Effector memory CD8-positive, alpha-beta T cell (primary cell): ENCODE data around the gene AFAP1.

Experiments
- ATAC-seq: fragments of 150-1000 bp; cut with Tn5 transposase; replicated peaks from 2 replicates; pipeline ENCODE4 v1.10.0; 2021; ENCODE audit warnings: mild to moderate bottlenecking, moderate library complexity
- DNase-seq, 3 experiments: peaks; one replicate each; pipeline ENCODE4 v3.0.0; 2021
- H3K27ac Mint-ChIP-seq, 2 donors: one replicate each; pipeline ENCODE4 v1.8.0; 2022; ENCODE audit warnings: mild to moderate bottlenecking in 2 of 2, mixed read lengths in 2 of 2, moderate library complexity in 2 of 2
- H3K27me3 Mint-ChIP-seq, 2 donors: one replicate each; pipeline ENCODE4 v1.8.0; 2022; ENCODE audit warnings: mixed read lengths in 2 of 2
- H3K36me3 Mint-ChIP-seq: one replicate; pipeline ENCODE4 v1.8.0; 2022; ENCODE audit warnings: mild to moderate bottlenecking, moderate library complexity, mixed read lengths; ENCODE audit not compliant: insufficient read depth
- H3K4me1 Mint-ChIP-seq, 2 donors: one replicate each; pipeline ENCODE4 v1.8.0; 2022; ENCODE audit warnings: low read depth in 2 of 2, mixed read lengths in 2 of 2
- H3K4me3 Mint-ChIP-seq, 2 donors: one replicate each; pipeline ENCODE4 v1.8.0; 2022; ENCODE audit warnings: mild to moderate bottlenecking in 2 of 2, mixed read lengths in 2 of 2, moderate library complexity in 2 of 2
- H3K9me3 Mint-ChIP-seq, 2 donors: one replicate each; pipeline ENCODE4 v1.8.0; 2022; ENCODE audit warnings: mixed read lengths in 2 of 2

AFAP1 gene

DNA sequence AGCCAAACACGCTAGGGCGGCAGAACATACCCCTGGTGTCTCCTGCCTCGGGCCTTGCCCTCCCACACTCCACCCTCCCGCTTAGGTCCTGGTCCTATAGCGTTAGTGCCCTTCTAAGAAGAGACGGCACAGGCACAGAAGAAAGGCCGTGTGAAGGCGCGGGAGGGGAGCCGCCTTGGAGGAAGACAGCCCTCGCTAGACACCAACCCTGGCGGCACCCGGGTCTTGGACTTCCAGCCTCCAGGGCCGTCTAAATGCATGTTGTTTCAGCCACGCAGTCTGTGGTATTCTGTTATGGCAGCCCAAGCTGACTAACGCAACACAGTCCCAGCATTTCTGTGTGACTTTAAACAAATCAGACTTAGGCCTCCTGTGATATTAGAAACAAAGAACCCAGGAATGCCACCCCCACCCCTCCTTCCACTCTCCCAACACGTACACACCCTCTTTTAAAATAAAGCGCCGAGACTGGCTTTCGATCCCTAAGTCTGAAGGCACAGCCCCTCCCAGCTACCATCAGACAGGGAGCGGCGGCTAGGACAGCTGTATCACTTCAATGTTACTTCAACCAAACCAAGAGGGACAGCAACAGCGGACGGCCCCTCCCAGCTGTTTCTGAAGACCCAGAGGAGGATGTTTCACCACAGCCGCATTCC, 128.0 kb downstream of the AFAP1 start:
- DNase-seq = no peak
- no peaks in the 10 kb centered on the region for H3K4me1 Mint-ChIP-seq
- no peak for ATAC-seq
- H3K36me3 Mint-ChIP-seq = peaks cover 14% of the 10 kb centered on the region
- no peaks in the 10 kb centered on the region for H3K9me3 Mint-ChIP-seq
- no peak overlapping the region for H3K4me3 Mint-ChIP-seq
- no peak overlapping the region for H3K27ac Mint-ChIP-seq
- no peaks in the 10 kb centered on the region for H3K27me3 Mint-ChIP-seq

DNA sequence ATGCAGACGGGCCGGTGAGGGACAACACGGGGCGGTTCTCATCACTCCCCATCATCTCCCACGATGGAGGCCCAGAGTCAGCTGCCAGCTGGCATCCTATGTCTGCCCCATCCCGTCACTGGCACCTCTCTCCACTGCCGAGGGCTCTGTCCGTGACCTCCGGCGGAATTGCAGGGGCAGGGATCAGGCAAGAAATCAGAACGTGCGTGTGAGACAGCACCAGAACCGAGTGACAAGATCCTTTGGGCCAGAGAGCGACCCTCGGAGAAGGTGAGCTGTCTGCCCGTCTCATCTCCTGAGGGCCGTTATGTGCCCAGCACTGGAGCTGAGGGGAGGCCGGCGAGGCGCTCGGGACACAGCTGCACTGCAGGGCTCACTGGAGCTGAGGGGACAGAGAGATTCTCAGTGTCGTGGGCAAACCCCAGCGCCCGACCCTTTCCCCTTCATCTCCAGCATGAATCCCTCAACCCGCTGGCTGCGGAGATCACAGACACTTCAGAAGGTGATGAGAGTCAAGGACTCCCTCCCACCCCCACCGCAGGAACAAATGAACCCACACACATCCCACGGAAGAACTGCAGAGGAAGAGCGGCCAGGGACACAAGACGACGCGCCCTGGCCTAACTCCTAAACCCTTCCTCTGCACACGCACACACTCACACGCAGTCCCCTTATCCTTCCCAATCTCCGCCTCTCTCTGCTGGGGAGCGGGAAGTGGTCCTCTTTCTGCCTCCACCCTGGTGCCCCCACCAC, 128.7 kb downstream of the AFAP1 start:
- H3K4me1 Mint-ChIP-seq = no peaks in the 10 kb centered on the region
- no peak overlapping the region for H3K27ac Mint-ChIP-seq
- H3K27me3 Mint-ChIP-seq = no peaks in the 10 kb centered on the region
- no peak overlapping the region for H3K4me3 Mint-ChIP-seq
- DNase-seq (no peak), ATAC-seq (no peak)
- H3K9me3 Mint-ChIP-seq = no peaks in the 10 kb centered on the region
- H3K36me3 Mint-ChIP-seq = peaks cover 14% of the 10 kb centered on the region

DNA sequence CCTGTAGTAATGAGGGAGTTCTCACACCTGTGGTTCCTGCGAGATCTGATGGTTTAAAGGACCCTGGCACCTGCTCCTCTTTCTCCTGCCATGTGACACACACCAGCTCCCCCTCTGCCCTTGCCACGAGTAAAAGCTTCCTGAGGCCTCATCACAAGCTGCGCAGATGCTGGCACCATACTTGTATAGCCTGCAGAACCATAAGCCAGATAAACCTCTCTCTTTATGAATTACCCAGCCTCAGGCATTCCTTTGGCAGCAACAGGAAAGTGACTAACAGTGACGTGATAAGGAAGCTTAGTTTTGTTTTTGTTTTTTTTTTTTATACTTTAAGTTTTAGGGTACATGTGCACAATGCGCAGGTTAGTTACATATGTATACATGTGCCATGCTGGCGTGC, 130.9 kb downstream of the AFAP1 start:
- DNase-seq = no peak
- H3K9me3 Mint-ChIP-seq = no peaks in the 10 kb centered on the region
- no peak for ATAC-seq
- no peak overlapping the region for H3K4me3 Mint-ChIP-seq
- H3K36me3 Mint-ChIP-seq = peaks cover 5% of the 10 kb centered on the region
- H3K27me3 Mint-ChIP-seq = no peaks in the 10 kb centered on the region
- peak overlapping the region in 1 of 2 donors; percentile 38 for H3K27ac Mint-ChIP-seq
- H3K4me1 Mint-ChIP-seq = peaks cover 0 to 4% of the 10 kb centered on the region in 2 donors

DNA sequence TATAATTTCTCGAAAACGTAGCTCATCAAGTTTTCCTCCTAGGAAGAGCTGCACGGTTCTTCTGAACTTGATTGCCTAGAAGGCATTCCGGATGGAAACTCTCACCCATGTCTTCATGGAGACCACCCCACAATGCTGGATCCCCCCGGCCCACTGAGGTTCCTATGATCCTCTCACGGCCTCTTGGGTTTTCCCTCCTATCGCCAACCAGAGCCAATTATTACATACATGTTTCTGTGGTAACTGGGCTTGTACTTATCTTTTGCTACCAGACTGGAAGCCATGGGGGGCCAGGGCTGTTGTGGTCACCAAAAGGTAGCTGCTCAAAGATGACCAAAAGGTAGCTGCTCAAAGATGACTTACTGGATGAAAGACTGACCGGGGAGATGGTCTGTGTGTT, 131.5 kb downstream of the AFAP1 start:
- DNase-seq = no peak
- Mint-ChIP-seq H3K9me3 (no peaks in the 10 kb centered on the region), H3K36me3 (peaks cover 5% of the 10 kb centered on the region), H3K4me3 (no peak overlapping the region), H3K27me3 (no peaks in the 10 kb centered on the region), H3K4me1 (peaks cover 0 to 4% of the 10 kb centered on the region in 2 donors), H3K27ac (peak overlapping the region in 1 of 2 donors; percentile 38)
- ATAC-seq = no peak

DNA sequence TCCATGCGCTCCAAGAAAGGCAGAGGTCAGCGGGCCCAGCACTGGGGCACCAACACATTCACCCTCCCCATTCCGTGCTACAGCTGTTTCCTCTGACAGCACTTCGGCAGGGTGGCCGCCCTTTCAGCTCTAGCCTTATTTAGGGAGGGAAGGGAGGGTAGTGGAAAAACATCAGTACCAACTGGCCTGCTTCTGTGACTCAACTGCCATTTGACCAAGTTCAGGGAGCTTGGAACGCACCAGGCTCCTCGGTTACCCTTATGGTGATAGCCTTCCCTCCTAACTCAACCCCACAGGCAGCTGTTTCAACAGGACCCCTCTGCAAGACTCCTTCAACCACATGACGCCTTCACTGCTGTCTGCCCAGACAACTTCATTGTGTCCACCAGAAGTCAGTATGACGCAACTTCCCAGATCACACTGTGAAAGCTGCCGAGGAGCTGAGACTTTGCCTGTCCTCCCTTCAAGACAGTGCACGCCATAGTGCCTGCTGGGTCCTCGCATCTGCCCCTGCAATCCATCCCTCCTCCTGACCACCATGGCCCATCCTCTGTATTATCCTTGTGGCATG, 132.2 kb downstream of the AFAP1 start:
- peaks cover 0 to 4% of the 10 kb centered on the region in 2 donors for H3K4me1 Mint-ChIP-seq
- DNase-seq = no peak

DNA sequence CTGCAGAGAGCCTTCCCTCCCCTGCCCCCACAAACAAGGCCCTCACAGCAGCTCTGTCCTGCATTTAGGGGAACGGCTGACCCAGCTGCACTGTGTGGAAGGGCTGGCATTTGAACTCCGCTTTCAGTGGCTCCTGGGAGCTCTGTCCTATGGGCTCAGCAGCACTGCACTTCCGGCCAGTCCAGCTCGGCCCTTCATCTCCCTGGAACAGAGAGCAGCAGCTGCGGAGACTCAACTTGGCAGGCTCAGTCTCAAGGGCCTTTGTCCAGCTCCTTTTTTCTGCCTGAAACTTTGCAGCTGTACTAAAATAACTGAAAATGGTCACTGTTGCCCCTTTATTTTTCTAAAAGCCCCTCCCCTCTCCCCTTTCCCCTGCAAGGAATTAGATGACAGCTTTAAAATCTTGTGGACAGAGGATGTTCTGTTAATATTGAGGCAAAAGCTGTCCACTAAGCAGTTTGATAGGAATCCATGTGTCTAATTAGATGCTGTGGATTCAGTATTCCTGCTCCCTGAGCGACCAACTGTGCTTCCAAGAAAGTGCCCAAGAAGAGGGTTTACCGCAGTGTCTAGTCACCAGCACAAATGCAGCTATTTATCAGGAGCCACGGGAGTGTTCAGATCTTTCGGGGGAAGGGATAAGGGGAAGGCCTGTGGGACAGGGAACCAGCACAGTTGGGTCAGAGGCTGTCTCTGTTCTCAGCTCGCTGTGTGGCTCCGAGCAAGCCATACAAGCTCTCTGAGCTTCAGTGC, 133.1 kb downstream of the AFAP1 start:
- H3K4me3 Mint-ChIP-seq = no peak overlapping the region
- DNase-seq (no peak), ATAC-seq (no peak)
- H3K27me3 Mint-ChIP-seq = no peaks in the 10 kb centered on the region
- peaks cover 8% of the 10 kb centered on the region for H3K36me3 Mint-ChIP-seq
- peaks cover 5 to 8% of the 10 kb centered on the region in 2 donors for H3K4me1 Mint-ChIP-seq
- no peaks in the 10 kb centered on the region for H3K9me3 Mint-ChIP-seq
- no peak overlapping the region for H3K27ac Mint-ChIP-seq

More for the DNA sequence above, 132.2 kb downstream of the AFAP1 start:
- Mint-ChIP-seq H3K27ac (peak overlapping the region in 1 of 2 donors; percentile 38), H3K4me3 (no peak overlapping the region), H3K36me3 (peaks cover 5% of the 10 kb centered on the region), H3K27me3 (no peaks in the 10 kb centered on the region), H3K9me3 (no peaks in the 10 kb centered on the region)
- ATAC-seq = no peak

DNA sequence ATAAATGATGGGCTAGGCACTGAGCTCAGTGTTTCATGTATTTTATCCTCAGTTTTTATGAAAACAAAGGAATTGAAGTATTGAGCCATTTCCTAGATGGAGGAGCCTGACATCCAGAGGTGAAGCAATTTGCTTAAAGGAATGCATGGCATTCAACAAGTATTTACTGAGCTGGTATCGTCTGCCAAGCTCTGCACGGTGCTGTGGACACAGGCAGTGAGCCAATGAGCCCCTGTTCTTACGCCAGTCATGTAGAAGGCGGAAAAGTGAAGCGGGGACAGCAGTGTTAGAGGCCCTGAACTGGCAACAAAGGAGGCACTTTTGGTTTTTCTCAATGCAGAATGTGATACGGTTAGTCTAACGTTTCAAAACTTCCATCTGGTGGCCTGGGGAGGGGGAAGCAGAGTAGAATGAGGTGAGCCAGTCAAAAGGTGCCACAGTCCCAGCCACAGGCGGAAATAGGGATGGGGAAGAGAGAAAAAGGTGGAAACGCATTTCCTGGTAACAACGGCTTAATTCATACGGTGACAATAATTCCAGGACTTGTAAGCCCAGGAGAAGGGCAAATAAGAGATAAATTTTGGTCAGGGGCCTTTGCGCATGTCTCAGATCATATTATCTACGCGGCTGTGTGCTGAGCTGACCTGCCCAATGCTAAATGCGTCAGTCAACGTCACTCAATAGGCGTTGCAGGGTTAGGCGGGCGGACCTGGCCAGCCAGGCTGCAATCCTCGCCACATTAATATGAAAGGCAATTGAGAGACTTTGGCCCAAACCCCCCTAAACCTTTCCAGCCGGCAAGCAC, 133.9 kb downstream of the AFAP1 start:
- ATAC-seq (no peak), DNase-seq (no peak)
- peak overlapping the region in 1 of 2 donors; percentile 21 for H3K27ac Mint-ChIP-seq
- H3K27me3 Mint-ChIP-seq = no peaks in the 10 kb centered on the region
- H3K4me3 Mint-ChIP-seq = no peak overlapping the region
- no peaks in the 10 kb centered on the region for H3K9me3 Mint-ChIP-seq
- H3K36me3 Mint-ChIP-seq = peaks cover 6% of the 10 kb centered on the region
- peaks cover 5 to 8% of the 10 kb centered on the region in 2 donors for H3K4me1 Mint-ChIP-seq

DNA sequence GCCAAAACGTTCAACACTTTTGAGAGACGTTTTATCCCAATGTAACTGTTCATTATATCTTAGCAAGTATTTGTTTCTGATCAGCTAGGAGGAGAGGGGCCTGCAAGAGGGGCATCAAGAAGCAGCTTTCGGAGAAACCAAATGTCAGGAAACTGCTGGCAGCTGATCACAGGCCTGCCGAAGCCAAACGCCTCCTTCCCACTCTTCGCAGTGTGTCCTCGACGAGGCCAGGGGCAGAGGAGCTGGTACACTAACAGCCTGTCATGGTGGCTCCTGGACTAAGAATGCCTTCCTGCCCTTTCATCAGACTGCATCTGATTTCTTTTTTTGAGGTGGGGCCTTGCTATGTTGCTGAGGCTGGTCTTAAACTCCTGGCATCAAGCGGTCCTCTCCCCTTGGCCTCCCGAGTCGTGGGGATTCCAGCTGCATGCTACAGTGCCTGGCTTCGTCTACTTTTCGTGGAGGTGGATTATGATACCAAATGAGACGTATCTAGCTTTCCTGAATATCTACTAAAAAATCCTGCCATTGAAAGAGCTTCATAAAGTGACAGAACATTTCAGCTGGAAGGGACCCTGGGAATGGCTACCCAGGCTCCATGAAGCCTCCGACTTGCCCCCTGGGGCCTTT, 134.8 kb downstream of the AFAP1 start:
- Mint-ChIP-seq H3K9me3 (no peaks in the 10 kb centered on the region), H3K4me3 (no peak overlapping the region), H3K27ac (no peak overlapping the region), H3K27me3 (no peaks in the 10 kb centered on the region), H3K4me1 (peaks cover 5 to 8% of the 10 kb centered on the region in 2 donors), H3K36me3 (peaks cover 5% of the 10 kb centered on the region)
- ATAC-seq = no peak
- no peak for DNase-seq

DNA sequence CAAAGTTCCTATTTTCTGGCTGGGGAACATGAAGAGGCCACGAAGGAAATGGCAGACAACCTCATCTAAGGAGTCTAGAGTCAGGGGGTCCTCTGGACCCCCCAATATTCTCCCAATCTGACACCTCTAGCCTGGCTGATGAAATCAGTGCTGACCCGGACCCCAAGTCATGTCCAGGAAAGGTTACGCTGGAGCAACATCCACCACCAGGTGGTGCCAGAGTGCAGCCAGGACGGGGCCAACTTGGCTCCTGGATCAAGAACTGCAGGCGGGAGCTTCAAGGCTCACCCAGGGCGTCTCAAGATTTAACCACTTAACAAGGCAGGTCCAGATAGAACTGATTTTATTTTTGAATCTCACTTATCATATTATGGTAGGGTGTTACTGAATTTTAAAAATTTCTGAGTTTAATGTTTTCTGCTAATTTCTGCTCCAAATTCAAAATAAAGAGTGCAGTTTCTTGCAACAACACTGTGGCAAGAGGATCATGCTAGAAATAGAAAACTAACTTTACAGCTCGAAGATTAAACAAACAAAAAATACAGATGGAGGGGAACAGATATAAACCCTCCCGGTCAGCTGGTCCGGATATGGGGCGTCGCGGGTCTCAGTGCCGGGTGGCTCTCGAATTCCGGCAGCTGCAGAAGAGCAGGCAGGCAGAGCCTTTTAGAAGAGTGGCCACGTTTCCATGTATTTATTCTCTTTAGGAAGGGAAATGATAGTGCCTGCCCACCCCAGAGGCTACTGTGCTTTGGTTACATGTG, 135.5 kb downstream of the AFAP1 start:
- H3K27me3 Mint-ChIP-seq = no peaks in the 10 kb centered on the region
- H3K36me3 Mint-ChIP-seq = peaks cover 12% of the 10 kb centered on the region
- H3K4me3 Mint-ChIP-seq = no peak overlapping the region
- no peaks in the 10 kb centered on the region for H3K9me3 Mint-ChIP-seq
- ATAC-seq (peak; percentile 75), DNase-seq (peak; percentile 74 to 80 (median 78))
- H3K4me1 Mint-ChIP-seq = peaks cover 5 to 8% of the 10 kb centered on the region in 2 donors
- no peak overlapping the region for H3K27ac Mint-ChIP-seq

DNA sequence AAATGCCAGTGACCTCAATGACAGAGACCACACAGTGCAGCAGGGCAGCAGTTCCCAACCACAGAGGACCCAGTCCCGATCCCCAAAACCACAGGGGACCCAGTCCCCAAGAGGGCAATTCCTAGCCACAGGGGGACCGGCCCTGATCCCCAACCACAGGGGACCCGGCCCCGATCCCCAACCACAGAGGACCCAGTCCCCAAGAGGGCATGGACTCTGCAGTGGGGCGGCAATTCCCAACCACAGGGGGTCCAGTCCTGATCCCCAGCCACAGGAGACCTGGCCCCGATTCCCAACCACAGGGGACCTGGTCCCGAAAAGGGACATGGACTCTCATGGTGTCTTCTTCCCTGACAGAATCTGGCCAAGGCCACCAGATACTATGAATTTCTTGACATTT, 136.3 kb downstream of the AFAP1 start:
- Mint-ChIP-seq H3K27ac (no peak overlapping the region), H3K27me3 (no peaks in the 10 kb centered on the region), H3K9me3 (no peaks in the 10 kb centered on the region), H3K36me3 (peaks cover 12% of the 10 kb centered on the region), H3K4me1 (peaks cover 5 to 8% of the 10 kb centered on the region in 2 donors), H3K4me3 (no peak overlapping the region)
- DNase-seq (no peak), ATAC-seq (no peak)

DNA sequence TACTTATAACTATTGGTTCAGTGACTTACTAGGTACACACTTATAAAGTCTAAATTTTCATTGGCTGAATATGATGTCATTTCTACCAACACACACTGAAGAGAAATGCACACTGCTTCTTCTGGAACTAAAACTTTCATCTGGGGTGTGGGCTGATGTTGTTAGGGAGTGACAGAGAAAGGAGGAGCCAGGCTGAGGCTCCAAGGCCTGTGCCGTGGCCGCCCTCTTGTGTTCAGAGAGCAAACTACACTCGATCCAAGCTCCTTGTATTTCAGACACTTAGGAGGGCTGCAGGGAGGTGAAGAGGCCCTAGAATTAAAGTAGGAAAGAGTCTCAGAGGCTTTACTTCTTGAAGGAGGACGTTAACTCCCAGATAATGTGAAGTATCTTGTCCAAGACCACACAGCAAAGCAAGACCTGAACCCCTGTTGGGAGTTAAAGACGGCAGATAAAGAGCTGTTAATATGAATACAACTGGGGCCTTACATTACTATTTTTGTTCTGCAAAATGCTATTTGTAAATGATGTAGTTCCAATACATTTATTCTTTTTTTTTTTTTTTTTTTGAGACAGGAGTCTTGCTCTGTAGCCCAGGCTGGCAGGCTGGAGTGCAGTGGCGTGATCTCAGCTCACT, 137.5 kb downstream of the AFAP1 start:
- Mint-ChIP-seq H3K9me3 (no peaks in the 10 kb centered on the region), H3K27ac (no peak overlapping the region), H3K4me1 (peaks cover 5 to 8% of the 10 kb centered on the region in 2 donors)

More for the DNA sequence above, 137.5 kb downstream of the AFAP1 start:
- Mint-ChIP-seq H3K27me3 (no peaks in the 10 kb centered on the region), H3K4me3 (no peak overlapping the region), H3K36me3 (peaks cover 14% of the 10 kb centered on the region)
- peak; percentile 90 for ATAC-seq
- DNase-seq = peak; percentile 69 to 83 (median 69)
